ENCODE measurements around the gene COL26A1. TPM values are rescaled to one million over a fixed set of nuclear protein-coding genes. Genes with fewer than 3 reads are reported as not detected.
"Not testable (repeated sequence)": the region's sequence is repeated elsewhere in the genome, so short reads cannot be mapped to it uniquely, and the experiment has no call there.

COL26A1 gene
- total RNA-seq, 1 donor from 2014 or later = not detected

GRCh38 chr7:101553018-101553770, 190.5 kb downstream of the COL26A1 start:
- DNase-seq (no peak), ATAC-seq (ENCODE audit: poor library complexity) (no peak)
- intact Hi-C loops (cut with DNase I) = no loop called here

DNA sequence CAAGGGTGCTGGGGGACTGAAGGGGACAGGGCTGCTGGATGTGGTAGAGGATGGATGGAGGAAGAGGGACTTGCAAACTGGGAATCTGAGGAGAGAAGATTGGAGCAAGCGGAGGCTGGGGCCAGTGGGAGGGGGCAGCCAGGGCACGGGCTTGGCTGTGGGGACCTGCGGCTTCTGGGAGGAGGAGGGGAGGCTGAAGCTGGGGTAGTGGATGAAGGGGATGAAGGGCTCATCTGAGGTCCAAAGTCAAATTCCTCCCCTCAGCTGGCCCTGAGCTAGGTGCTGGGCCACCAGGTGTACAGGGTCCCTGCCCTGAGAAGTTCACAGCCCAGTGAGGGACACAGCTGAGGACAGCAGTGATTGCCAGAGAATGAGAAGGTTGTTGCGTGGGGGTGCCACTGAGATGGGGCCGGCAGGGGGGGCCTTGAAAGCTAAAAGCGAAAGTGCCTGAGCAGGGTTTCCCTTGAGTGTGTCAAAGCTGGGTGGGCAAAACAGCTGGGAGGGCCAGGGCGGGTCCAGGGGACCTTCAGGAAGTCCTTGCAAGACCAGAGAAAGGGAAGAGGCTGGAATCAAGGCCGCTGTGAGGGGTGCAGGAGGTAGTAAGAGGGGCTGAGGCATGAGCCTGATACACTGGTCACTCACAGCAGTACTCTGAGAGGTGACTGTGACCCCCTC, 191.2 kb downstream of the COL26A1 start:
- intact Hi-C loops (cut with DNase I) = no loop called here
- no peak for DNase-seq

DNA sequence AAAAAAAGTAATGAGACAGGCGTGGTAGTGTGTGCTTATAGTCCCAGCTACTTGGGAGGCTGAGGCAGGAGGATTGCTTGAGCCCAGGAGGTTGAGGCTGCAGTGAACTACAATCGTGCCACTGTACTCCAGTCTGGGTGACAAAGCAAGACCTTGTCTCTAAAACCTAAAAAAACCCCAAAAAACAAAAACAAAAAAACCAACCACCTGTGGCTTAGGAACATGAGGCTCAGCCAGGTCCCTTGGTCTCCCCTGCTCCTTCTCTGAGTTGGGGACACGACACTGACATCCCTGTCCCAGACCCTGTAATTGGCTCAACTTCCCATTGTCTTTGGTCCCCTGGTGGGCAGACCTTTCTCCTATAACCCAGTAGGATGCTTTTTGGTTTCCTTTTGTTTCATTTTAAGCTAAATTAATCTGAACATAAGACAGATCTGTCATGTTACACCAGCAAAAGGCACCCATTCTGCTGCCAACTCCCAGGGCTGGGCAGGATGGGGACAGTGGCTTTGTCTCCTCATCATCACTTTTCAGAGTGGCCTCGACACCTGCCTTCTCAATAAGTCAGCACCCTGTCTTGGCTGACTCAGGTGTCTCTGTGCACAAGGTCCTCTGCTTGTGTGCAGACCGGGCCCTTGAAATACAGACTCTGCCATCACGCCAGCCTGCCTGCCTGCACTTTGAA, 192.1 kb downstream of the COL26A1 start:
- intact Hi-C loops (cut with DNase I) = no loop called here
- DNase-seq = no peak
- no peak for ATAC-seq (ENCODE audit: poor library complexity)

More for the DNA sequence above, 191.2 kb downstream of the COL26A1 start:
- no peak for ATAC-seq (ENCODE audit: poor library complexity)

DNA sequence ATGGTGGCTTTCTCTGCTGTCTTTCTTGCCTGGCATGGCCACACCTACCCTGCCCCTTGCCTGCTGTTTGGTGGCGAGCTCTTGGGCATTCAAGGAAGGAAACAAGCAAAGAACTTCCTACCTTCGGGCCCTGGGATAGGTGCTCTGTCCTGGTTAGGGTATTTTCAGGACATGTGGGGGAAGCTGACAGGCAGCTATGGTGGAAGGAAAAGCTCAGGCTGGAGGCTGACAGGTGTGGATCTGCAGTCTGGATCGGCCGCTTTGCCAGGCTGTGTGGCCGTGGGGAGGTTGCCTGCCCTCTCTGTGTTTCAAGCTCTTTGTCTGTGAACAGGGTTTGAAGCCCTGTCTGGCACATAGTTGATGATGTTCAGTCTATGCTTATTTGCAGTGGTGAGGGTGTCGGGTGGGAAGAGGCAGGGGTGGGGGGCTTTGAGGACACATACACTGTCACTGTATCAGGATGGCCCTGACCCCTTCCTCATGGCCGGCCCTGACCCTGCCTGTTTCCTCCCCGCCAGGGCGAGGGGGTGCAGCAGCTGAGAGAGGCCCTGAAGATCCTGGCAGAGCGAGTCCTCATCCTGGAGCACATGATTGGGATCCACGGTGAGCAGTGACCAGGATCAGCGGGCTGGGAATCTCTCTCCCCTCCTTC, 192.7 kb downstream of the COL26A1 start:
- intact Hi-C loops (cut with DNase I) = no loop called here
- no peak for ATAC-seq (ENCODE audit: poor library complexity)
- no peak for DNase-seq

DNA sequence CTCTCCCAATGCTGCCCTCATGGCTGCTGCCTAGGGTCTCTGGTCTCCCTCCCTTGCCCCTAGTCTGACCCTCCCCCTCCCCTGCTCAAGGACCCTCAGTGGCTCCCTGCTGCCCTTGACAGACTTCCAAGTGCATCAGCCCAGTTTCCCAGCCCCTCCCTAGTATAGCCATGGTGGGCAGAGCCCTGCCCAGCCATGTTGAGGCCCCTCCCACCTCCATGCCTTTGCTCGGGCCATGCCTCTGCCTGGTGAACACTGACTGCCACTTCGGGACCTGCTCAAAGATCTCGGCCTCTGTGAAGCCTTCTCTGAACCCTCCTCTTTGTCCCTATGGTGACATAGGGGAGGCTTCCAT, 193.2 kb downstream of the COL26A1 start:
- DNase-seq (no peak), ATAC-seq (ENCODE audit: poor library complexity) (no peak)
- intact Hi-C loops (cut with DNase I) = no loop called here

- intact Hi-C loops (cut with DNase I) = no loop called here
- no peak for ATAC-seq (ENCODE audit: poor library complexity)
- no peak for DNase-seq
Observed at GRCh38 chr7:101556453-101556968, 193.8 kb downstream of the COL26A1 start.

DNA sequence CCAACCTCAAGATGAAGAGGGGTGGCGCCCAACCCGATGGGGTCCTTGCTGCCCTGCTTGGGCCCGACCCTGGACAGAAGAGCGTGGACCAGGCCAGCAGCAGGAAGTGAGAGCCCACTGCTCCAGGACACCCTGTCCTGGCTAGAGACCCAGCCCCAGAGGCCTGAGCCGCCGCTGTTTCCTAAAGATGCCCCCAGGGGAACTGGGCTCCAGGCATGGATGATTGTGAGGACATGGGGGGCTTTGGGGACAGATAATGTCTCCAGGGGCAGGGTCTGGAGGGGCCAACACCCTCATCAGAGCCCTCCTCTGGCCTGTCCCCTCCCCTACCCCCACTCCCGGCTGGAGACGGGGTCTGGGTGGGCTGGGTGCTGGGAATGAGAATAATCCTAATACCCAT, 194.7 kb downstream of the COL26A1 start:
- DNase-seq (no peak), ATAC-seq (ENCODE audit: poor library complexity) (no peak)
- intact Hi-C loops (cut with DNase I) = no loop called here

DNA sequence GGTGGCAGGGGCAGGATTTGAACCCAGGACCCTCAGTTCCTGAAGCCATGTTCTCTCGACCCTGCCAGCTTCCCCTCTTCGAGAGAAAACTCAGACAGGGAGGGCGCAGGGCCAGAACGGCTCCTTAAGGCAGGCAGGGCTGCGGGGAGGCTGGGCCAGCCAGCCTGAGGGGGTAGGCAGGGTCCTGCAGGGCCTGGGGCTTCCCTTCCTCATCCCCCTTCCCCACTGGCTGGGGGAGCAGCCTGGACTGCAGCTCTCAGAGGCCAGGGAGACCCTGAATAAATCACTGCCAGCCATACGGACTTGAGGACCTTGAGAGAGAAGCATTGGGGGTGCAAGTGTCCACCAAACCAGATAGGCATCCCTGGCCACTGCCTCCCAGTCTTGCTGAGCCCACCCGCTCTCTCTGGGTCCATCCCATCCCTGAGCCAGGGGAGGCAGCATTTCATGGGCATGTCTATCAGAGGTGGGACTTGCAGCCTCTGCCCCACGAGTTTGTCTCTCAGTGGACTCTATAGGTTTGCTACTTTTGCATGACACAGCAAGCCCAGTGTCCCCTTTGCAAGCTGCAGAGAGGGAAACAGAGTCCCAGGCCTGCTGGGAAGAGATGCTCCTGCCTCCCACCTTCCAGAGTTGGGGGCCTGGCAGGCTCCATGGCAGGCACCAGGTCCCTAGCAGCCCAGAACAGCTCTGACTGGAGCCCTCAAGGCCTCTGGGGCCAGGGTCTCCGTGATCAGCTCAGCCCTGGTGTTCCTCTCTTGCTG, 195.5 kb downstream of the COL26A1 start:
- intact Hi-C loops (cut with DNase I) = no loop called here
- no peak for DNase-seq

DNA sequence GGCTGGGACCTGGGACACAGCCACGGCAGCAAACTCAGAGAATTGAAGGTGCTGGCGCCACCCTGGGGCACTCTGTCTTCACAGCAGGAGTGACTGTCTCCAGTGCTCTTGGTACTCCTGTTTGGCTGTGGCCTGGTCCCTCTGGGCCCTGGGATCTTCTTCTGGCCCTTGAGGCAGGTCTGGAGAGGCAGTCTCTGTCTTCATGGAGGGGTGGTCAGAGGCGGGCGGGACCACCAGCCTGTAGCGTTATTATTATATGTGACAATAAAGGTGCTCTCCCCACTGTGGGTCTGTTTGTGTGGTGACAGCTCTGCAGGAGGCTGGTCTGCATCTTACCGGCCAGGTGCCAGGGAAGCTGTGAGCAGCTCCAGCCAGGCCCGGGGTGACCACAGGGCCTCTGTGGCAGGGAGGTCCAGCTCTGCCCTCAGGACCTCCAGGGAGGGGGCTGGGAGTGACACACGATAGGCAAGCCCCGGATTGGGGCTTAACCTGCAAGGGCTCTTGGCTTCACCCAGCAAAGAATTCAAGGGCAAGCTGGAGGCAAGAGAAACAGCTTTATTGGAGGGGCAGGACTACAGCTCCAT, 196.2 kb downstream of the COL26A1 start:
- no peak for DNase-seq
- intact Hi-C loops (cut with DNase I) = no loop called here
- no peak for ATAC-seq (ENCODE audit: poor library complexity)

More for the DNA sequence above, 195.5 kb downstream of the COL26A1 start:
- no peak for ATAC-seq (ENCODE audit: poor library complexity)

DNA sequence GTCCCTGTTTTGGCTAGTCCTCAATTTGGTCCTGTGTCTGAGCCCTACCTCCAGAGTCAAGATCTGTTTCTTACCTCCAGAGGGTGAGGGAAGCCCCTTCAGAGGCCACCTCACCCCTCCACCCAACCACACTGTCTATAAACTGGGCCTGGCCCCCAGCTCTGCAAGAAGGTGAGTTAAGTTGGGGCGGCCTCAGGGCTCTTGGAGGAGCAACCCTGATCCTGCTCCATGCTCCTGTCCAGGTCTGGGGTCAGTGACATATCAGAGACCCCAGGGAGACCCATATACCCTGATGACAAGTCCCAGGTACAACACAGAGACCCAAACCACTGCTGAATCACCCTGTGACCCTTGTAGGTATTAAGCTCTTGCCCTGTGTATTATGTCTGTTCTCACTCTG, 196.9 kb downstream of the COL26A1 start:
- no peak for ATAC-seq (ENCODE audit: poor library complexity)
- DNase-seq = no peak
- intact Hi-C loops (cut with DNase I) = no loop called here

- intact Hi-C loops (cut with DNase I); DNase-seq: not testable (repeated sequence)
Observed at GRCh38 chr7:101560021-101560420, 197.3 kb downstream of the COL26A1 start.

GRCh38 chr7:101560856-101561255, 198.2 kb downstream of the COL26A1 start:
- ATAC-seq (ENCODE audit: poor library complexity) (no peak), DNase-seq (no peak)
- intact Hi-C loops (cut with DNase I) = no loop called here

More at GRCh38 chr7:101560021-101560420, 197.3 kb downstream of the COL26A1 start:
- not testable (repeated sequence) for ATAC-seq (ENCODE audit: poor library complexity)

GRCh38 chr7:101561293-101561692, 198.6 kb downstream of the COL26A1 start:
- intact Hi-C loops (cut with DNase I); ATAC-seq (ENCODE audit: poor library complexity); DNase-seq: not testable (repeated sequence)

GRCh38 chr7:101562531-101563197, 200.0 kb downstream of the COL26A1 start:
- intact Hi-C loops (cut with DNase I) = no loop called here
- no peak for ATAC-seq (ENCODE audit: poor library complexity)
- no peak for DNase-seq

DNA sequence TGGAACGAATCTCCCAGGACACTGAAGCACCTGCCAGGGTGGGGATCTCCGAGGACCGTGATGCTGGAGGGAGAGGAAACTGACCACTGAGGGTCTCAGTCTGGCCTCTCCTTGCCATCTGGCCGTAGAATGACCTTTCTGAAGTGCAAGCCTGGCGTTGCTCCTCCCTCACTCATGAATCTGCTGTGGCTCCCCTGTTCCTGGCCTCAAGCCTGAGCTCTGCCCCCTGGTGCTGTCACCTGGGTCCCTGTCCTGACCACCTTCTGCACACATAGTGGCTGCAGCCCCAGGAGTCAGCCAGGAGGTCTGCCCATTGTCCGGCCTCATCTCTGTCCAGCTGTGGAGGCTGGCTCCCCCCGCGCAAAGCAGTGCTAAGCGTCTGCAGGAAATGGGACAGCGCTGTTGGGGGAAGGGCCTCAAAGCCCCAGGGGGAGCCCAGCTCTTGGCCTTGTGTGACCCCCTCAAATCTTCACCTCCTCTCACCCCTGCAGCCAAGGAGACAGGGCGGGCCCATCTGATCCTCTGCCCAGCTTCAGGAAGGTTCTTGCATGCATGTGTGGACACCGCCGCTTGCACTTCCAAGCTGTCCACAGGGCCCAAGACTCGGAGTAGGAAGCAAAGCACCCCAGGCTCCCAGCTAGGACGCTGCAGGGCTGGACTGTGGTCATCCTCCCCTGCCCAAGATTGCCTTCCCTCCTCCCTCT, 200.7 kb downstream of the COL26A1 start:
- intact Hi-C loops (cut with DNase I) = no loop called here
- ATAC-seq (ENCODE audit: poor library complexity) = no peak
- no peak for DNase-seq

GRCh38 chr7:101563943-101564777, 201.5 kb downstream of the COL26A1 start:
- no peak for ATAC-seq (ENCODE audit: poor library complexity)
- DNase-seq = no peak

More at GRCh38 chr7:101563943-101564777, 201.5 kb downstream of the COL26A1 start:
- intact Hi-C loops (cut with DNase I) = no loop called here

Measured in Right ventricle myocardium superior (tissue), 1 donor.